B cell (primary cell): ENCODE results near the gene AOAH. TPM values are rescaled to one million over a fixed set of nuclear protein-coding genes. Genes with fewer than 3 reads are reported as not detected.

Experiments
- ATAC-seq: fragments of 200-7000 bp; cut with Tn5 transposase; one replicate; pipeline ENCODE4 v1.10.0; 2021; ENCODE audit warnings: low read depth, mild to moderate bottlenecking, moderate number of reproducible peaks, moderate library complexity
- CTCF ChIA-PET: fragments of 350-600 bp; sonication (Branson Sonifier 250); formaldehyde crosslinking; loops from one replicate; lab custom pipeline; 2021; ENCODE audit warnings: antibody characterized with exemption, inconsistent platforms; lab: Charles Lee
- POLR2A ChIA-PET: fragments of 350-600 bp; sonication (Branson Sonifier 250); formaldehyde crosslinking; loops from one replicate; lab custom pipeline; 2021; ENCODE audit warnings: antibody characterized with exemption; lab: Charles Lee
- DNase-seq: peaks from one replicate; pipeline ENCODE4 v3.0.0; 2013
- H2AFZ ChIP-seq: 2 replicates; pipeline ENCODE4 v1.6.1; 2012; ENCODE audit warnings: mild to moderate bottlenecking, low read depth, low read length; ENCODE audit not compliant: insufficient read depth, poor library complexity, severe bottlenecking
- H3K27ac ChIP-seq, 2 donors: 1 replicate in 1 of 2; 2 replicates in 1 of 2; pipeline ENCODE4 v1.5.1; 2012 to 2013; ENCODE audit warnings: low read length in 2 of 2, mild to moderate bottlenecking in 2 of 2, moderate library complexity in 1 of 2
- H3K27me3 ChIP-seq, 4 experiments: fragments of 200-600 bp in 1 of 4; sonication (generic) in 1 of 4; replicated peaks in 1 of 4; 1 replicate in 2 of 4; 2 replicates in 2 of 4; pipeline versions ENCODE4 v1.6.1 to v1.7.0; 2013 to 2016; ENCODE audit warnings: low read length in 3 of 4, mild to moderate bottlenecking in 2 of 4, mixed read lengths in 1 of 4, moderate library complexity in 1 of 4; ENCODE audit not compliant: insufficient read depth in 4 of 4, control insufficient read depth in 3 of 4; ENCODE audit errors: control extremely low read depth in 1 of 4
- H3K36me3 ChIP-seq, 2 experiments: replicated peaks in 1 of 2; 1 replicate in 1 of 2; 2 replicates in 1 of 2; pipeline versions ENCODE4 v1.6.1 to v1.7.1; 2013; ENCODE audit warnings: low read length in 1 of 2; ENCODE audit not compliant: insufficient read depth in 2 of 2, control insufficient read depth in 1 of 2; ENCODE audit errors: control extremely low read depth in 1 of 2, extremely low read depth in 1 of 2
- H3K4me1 ChIP-seq, 2 donors: fragments of 200-600 bp in 1 of 2; sonication (generic) in 1 of 2; 1 replicate in 1 of 2; 2 replicates in 1 of 2; pipeline versions ENCODE4 v1.5.1 to v1.6.1; 2013 to 2017; ENCODE audit warnings: low read length in 2 of 2; ENCODE audit not compliant: control insufficient read depth in 2 of 2, insufficient read depth in 2 of 2
- H3K4me2 ChIP-seq: replicated peaks from 2 replicates; pipeline ENCODE3; 2012; ENCODE audit warnings: mild to moderate bottlenecking, low read depth, low read length; ENCODE audit not compliant: poor library complexity, severe bottlenecking
- H3K4me3 ChIP-seq, 5 experiments: fragments of 200-600 bp in 1 of 5; sonication (generic) in 1 of 5; 1 replicate in 3 of 5; 2 replicates in 2 of 5; pipeline versions ENCODE4 v1.5.1 to v1.7.0; 2011 to 2016; ENCODE audit warnings: low read length in 4 of 5, mild to moderate bottlenecking in 4 of 5, low read depth in 2 of 5, control low read depth in 1 of 5, moderate library complexity in 1 of 5; ENCODE audit not compliant: insufficient read depth in 1 of 5; ENCODE audit errors: control extremely low read depth in 1 of 5, extremely low read depth in 1 of 5
- H3K79me2 ChIP-seq: fragments of 200-600 bp; sonication (generic); one replicate; pipeline ENCODE4 v1.6.0; 2016; ENCODE audit warnings: low read length; ENCODE audit not compliant: control insufficient read depth, insufficient read depth
- H3K9ac ChIP-seq: fragments of 200-600 bp; sonication (generic); 2 replicates; pipeline ENCODE4 v1.6.1; 2017; ENCODE audit warnings: mild to moderate bottlenecking, low read length, moderate library complexity
- H3K9me3 ChIP-seq, 3 donors: one replicate each; pipeline versions ENCODE4 v1.6.1 to v1.7.1; 2013; ENCODE audit warnings: low read length in 2 of 3; ENCODE audit not compliant: control insufficient read depth in 2 of 3, insufficient read depth in 1 of 3; ENCODE audit errors: control extremely low read depth in 1 of 3
- H4K20me1 ChIP-seq: 2 replicates; pipeline ENCODE4 v1.6.0; 2012; ENCODE audit warnings: mild to moderate bottlenecking, low read length; ENCODE audit not compliant: insufficient read depth, control insufficient read depth, poor library complexity, severe bottlenecking
- H3K27ac Mint-ChIP-seq: one replicate; pipeline ENCODE4 v1.8.0; 2021; ENCODE audit warnings: mixed read lengths
- H3K27me3 Mint-ChIP-seq: one replicate; pipeline ENCODE4 v1.8.0; 2021; ENCODE audit warnings: mixed read lengths
- H3K4me1 Mint-ChIP-seq: one replicate; pipeline ENCODE4 v1.8.0; 2021; ENCODE audit warnings: mixed read lengths
- H3K4me3 Mint-ChIP-seq: one replicate; pipeline ENCODE4 v1.8.0; 2021; ENCODE audit warnings: mixed read lengths
- H3K9me3 Mint-ChIP-seq: one replicate; pipeline ENCODE4 v1.8.0; 2022; ENCODE audit warnings: mixed read lengths; ENCODE audit not compliant: insufficient read depth
- EZH2 ChIP-seq: IDR thresholded peaks from 2 replicates; pipeline ENCODE4 v1.6.1; 2012; ENCODE audit warnings: borderline replicate concordance, low read depth, mild to moderate bottlenecking, moderate library complexity, low read length; ENCODE audit not compliant: insufficient read depth, poor library complexity, severe bottlenecking
- WGBS: methylation state at CpG from one replicate; pipeline ENCODE4 v1.1.5; 2013; ENCODE audit warnings: missing lambda C conversion rate; ENCODE audit not compliant: insufficient coverage; 5-methylcytosine and 5-hydroxymethylcytosine counted together
- intact Hi-C: fragments of 100-400 bp; cut with micrococcal nuclease; formaldehyde crosslinking; loops from one replicate; pipeline ENCODE4 v1.10.0; 2022
- polyA plus RNA-seq: library from polyadenylated mRNA; depleted of rRNA; stranded (reverse); fragments of >200 nt; gene quantifications from 2 replicates; pipeline ENCODE4 v1.2.3, GENCODE V29; 2012
- total RNA-seq, 2 donors: library from RNA; stranded (reverse); fragments of 120-200 nt in 1 of 2; gene quantifications; 1 replicate in 1 of 2; 2 replicates in 1 of 2; pipeline versions ENCODE4 v1.2.3 to v1.2.4, GENCODE V29; 2013 to 2022
- TF ChIP-seq, protein P1 (sequence below): fragments of 200-600 bp; IDR thresholded peaks from one replicate; pipeline ENCODE4 v1.8.0; 2022; ENCODE audit warnings: antibody characterized with exemption, mild to moderate bottlenecking

AOAH gene
- total and polyA plus RNA-seq, 2 donors (not counting 1 experiment from before 2014, with no cell fraction given), result 2.6 to 5.0 TPM

DNA sequence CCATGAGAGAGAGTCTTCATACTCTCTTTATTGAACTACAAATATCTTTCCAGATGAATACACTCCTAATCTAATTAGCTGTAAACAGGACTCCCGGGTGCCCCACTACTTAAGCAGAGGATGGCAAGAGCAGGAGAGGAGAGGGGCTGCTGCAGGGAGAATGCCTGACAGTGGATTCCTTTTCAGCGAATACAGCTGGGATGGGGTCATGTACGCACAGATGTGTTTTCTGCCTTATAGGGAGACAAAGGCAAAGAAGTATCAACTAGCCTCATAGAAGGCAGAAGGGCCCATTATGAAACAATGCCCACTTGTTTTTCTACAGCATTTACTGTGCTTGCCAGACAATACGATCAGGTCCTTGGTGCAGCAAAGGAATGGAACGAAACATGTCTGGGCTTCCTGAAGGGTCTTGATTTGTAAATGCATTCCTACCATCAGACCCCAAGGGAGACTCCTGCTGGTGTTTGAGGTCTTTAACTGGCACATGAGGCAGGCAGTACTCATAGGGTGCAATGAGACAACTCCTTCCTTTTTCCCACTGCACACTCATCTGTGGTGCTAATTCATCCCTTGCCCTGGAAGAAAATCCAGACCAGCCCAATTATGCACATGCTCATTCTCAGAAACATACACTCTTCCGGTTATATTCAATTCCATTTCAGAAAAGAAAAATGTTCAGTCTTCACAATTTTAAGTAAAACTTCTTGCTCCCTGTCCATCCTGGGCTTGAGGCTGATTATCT lies 117.1 kb downstream of the AOAH start:
- POLR2A ChIA-PET, result no interaction called here

More for the DNA sequence above, 117.1 kb downstream of the AOAH start:
- H3K4me1 ChIP-seq, result no peaks in the 10 kb centered on the region
- no peaks in the 10 kb centered on the region for H3K79me2 ChIP-seq
- no peak overlapping the region for H3K27ac ChIP-seq
- peaks cover 5% of the 10 kb centered on the region for H3K27me3 Mint-ChIP-seq
- no peaks in the 10 kb centered on the region for H3K36me3 ChIP-seq
- TF ChIP-seq EZH2, result no peak
- TF ChIP-seq, protein P1, sequence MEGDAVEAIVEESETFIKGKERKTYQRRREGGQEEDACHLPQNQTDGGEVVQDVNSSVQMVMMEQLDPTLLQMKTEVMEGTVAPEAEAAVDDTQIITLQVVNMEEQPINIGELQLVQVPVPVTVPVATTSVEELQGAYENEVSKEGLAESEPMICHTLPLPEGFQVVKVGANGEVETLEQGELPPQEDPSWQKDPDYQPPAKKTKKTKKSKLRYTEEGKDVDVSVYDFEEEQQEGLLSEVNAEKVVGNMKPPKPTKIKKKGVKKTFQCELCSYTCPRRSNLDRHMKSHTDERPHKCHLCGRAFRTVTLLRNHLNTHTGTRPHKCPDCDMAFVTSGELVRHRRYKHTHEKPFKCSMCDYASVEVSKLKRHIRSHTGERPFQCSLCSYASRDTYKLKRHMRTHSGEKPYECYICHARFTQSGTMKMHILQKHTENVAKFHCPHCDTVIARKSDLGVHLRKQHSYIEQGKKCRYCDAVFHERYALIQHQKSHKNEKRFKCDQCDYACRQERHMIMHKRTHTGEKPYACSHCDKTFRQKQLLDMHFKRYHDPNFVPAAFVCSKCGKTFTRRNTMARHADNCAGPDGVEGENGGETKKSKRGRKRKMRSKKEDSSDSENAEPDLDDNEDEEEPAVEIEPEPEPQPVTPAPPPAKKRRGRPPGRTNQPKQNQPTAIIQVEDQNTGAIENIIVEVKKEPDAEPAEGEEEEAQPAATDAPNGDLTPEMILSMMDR, result no peak
- ATAC-seq, result no peak
- no peaks in the 10 kb centered on the region for H4K20me1 ChIP-seq
- H3K9me3 ChIP-seq, result peaks cover 0 to 3% (median 0%) of the 10 kb centered on the region in 3 donors
- H3K4me2 ChIP-seq, result no peak overlapping the region
- H3K4me1 Mint-ChIP-seq, result no peaks in the 10 kb centered on the region
- no peak overlapping the region for H3K9ac ChIP-seq
- 94% methylated on average over 2 of the region's 6 CpGs for WGBS
- no peak for DNase-seq
- no peak overlapping the region for H3K27ac Mint-ChIP-seq
- H3K9me3 Mint-ChIP-seq, result no peaks in the 10 kb centered on the region
- H3K27me3 ChIP-seq, result no peaks in the 10 kb centered on the region
- no peak overlapping the region for H3K4me3 Mint-ChIP-seq
- no peak overlapping the region for H3K4me3 ChIP-seq
- CTCF ChIA-PET, result no interaction called here
- intact Hi-C loops, result no loop called here
- H2AFZ ChIP-seq, result no peak overlapping the region
